ENCODE data around the gene NDUFS8. TPM values are rescaled to one million over a fixed set of nuclear protein-coding genes. Genes with fewer than 3 reads are reported as not detected.

The NDUFS8 gene
- total and polyA plus RNA-seq, 4 donors = 61.2 to 148 (median 106) TPM

DNA sequence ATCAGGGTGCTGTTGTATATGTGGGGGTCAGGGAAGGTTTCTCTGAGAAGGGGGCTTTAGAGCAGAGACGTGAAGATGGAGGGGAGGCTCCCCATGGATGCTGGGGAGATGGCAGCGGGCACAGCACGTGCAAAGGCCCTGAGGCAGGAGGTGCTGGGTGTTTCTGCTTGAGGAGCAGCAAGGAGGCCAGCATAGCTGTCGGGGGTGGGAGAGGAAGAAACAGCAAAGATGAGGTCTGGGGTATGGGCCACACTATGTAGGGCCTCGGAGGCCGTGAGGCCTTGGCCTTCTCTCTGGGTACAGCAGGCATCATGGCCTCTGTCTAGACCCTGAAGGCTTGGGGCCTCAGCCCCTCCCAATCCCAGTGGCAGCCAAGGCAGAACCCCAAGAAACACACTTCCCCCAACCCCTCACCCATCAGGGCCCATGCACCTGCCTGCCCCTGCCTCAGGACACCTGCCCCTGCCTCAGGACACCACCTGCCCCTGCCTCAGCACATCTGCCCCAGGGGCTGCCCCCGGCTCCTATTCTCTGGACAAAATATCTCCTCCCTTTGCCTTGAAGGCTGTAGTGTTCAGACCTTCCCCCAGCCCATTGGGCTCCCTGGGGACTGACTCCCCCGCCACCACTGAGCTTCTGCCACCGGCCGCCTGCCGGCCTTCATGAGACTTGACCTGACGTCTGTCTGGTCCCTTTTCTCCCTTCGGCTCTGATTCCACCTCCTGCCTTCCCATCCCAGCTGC, 14.1 kb upstream of the NDUFS8 start:
- 82% methylated on average over 13 of the region's 13 CpGs for WGBS
- Histone ChIP-seq H3K36me3 (ENCODE audit: control insufficient read depth in 4 of 4, insufficient read depth in 3 of 4, low read depth in 1 of 4, low read length in 3 of 4) (no peaks in the 10 kb centered on the region), H3K27ac (ENCODE audit: low read depth in 1 of 2, low read length in 2 of 2) (no peak overlapping the region)

DNA sequence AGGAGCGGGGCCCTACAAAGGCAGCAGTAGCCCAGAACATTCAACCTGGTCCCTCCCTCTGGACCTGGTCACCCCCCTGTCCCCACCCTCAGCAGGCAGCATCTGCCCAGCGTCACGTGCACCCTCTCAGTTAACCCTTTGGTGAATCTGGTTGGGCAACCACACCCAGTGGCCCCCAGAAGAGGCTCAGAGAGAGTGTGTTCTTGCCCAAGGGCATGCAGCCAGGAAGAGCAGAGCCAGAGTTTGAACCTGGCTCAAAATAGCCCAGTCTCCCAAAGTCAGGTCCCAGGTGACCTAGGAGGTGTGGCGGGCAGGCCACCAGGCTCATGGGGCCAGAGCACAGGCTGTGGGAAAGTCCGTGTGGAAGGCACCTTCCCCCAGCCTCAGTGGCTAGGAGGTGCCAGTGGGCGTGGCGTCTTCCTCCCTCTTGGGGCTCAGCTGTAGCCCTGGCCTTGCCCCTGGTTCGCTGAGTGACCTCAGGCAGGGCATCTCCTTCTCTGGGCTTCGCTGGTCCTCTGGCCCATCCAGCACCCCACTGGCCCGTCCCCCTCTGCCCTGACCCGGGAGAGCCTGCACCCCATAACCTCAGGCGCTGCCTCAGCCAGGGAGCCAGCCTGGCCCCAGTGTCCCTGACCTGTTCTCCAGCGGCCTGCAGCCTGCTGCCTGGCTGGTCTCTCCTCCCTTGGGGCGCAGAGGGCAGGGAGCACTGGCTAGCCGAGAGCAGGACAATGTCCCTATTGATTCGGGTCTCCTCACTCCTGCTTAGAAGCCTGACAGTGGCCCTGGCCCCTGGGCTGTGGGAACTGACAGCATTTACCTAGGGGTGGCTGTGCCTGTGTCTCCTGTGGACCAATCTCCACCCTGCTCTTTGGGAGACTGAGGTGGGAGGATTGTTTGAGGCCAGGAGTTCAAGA, 13.3 kb upstream of the NDUFS8 start:
- peaks cover 1 to 12% (median 8%) of the 10 kb centered on the region in 4 donors for H3K4me1 ChIP-seq (ENCODE audit: control insufficient read depth in 4 of 4, insufficient read depth in 4 of 4, low read length in 3 of 4)
- DNase-seq (ENCODE audit: low spot score) = no peak
- no peaks in the 10 kb centered on the region for H3K36me3 ChIP-seq (ENCODE audit: control insufficient read depth in 4 of 4, insufficient read depth in 3 of 4, low read depth in 1 of 4, low read length in 3 of 4)
- no peak overlapping the region for H3K27ac ChIP-seq (ENCODE audit: low read depth in 1 of 2, low read length in 2 of 2)
- TF ChIP-seq HNF4A (conservative IDR thresholded peaks at IDR 0.05) (peak; percentile 19 to 20), NR2F2 (IDR thresholded peaks at IDR 0.05) (no peak), RXRA (IDR thresholded peaks at IDR 0.05) (peak in 1 of 2 donors; percentile 21)
- H3K27me3 ChIP-seq (ENCODE audit: control insufficient read depth in 4 of 4, insufficient read depth in 4 of 4, low read length in 3 of 4) = no peaks in the 10 kb centered on the region
- no peak overlapping the region for H3K4me3 ChIP-seq (ENCODE audit: low read depth in 1 of 3, low read length in 3 of 3)
- WGBS = 53% methylated on average over 16 of the region's 16 CpGs
- no peak overlapping the region for H3K9ac ChIP-seq (ENCODE audit: low read depth in 1 of 2, low read length in 2 of 2)
- H3K9me3 ChIP-seq (ENCODE audit: control insufficient read depth in 4 of 4, low read length in 3 of 4) = no peaks in the 10 kb centered on the region

More for the DNA sequence above, 14.1 kb upstream of the NDUFS8 start:
- TF ChIP-seq FOXA2 (IDR thresholded peaks at IDR 0.05) = no peak
- no peak for TF ChIP-seq TAF1 (conservative IDR thresholded peaks at IDR 0.05)
- no peak for TF ChIP-seq EGR1 (IDR thresholded peaks at IDR 0.05; ENCODE audit: low read depth in 2 of 2)
- no peak for TF ChIP-seq CTCF (IDR thresholded peaks at IDR 0.05; ENCODE audit: low read depth, low read length, missing input control)
- no peak for TF ChIP-seq SP1 (IDR thresholded peaks at IDR 0.05)
- no peak for TF ChIP-seq FOXA1 (IDR thresholded peaks at IDR 0.05)
- no peak for TF ChIP-seq HNF4A (conservative IDR thresholded peaks at IDR 0.05)
- no peak for TF ChIP-seq NR2F2 (IDR thresholded peaks at IDR 0.05)
- TF ChIP-seq, protein P1, sequence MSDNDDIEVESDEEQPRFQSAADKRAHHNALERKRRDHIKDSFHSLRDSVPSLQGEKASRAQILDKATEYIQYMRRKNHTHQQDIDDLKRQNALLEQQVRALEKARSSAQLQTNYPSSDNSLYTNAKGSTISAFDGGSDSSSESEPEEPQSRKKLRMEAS (IDR thresholded peaks at IDR 0.05) = no peak
- no peak for TF ChIP-seq RAD21 (IDR thresholded peaks at IDR 0.05)
- TF ChIP-seq, protein P2, sequence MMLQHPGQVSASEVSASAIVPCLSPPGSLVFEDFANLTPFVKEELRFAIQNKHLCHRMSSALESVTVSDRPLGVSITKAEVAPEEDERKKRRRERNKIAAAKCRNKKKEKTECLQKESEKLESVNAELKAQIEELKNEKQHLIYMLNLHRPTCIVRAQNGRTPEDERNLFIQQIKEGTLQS (IDR thresholded peaks at IDR 0.05) = no peak
- TF ChIP-seq YY1 (IDR thresholded peaks at IDR 0.05) = no peak
- no peak for TF ChIP-seq GABPA (IDR thresholded peaks at IDR 0.05 in 1 of 2, conservative IDR thresholded peaks at IDR 0.05 in 1 of 2)
- TF ChIP-seq, protein P3, sequence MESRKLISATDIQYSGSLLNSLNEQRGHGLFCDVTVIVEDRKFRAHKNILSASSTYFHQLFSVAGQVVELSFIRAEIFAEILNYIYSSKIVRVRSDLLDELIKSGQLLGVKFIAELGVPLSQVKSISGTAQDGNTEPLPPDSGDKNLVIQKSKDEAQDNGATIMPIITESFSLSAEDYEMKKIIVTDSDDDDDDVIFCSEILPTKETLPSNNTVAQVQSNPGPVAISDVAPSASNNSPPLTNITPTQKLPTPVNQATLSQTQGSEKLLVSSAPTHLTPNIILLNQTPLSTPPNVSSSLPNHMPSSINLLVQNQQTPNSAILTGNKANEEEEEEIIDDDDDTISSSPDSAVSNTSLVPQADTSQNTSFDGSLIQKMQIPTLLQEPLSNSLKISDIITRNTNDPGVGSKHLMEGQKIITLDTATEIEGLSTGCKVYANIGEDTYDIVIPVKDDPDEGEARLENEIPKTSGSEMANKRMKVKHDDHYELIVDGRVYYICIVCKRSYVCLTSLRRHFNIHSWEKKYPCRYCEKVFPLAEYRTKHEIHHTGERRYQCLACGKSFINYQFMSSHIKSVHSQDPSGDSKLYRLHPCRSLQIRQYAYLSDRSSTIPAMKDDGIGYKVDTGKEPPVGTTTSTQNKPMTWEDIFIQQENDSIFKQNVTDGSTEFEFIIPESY (IDR thresholded peaks at IDR 0.05) = no peak
- Histone ChIP-seq H3K27me3 (ENCODE audit: control insufficient read depth in 4 of 4, insufficient read depth in 4 of 4, low read length in 3 of 4) (no peaks in the 10 kb centered on the region), H3K9me3 (ENCODE audit: control insufficient read depth in 4 of 4, low read length in 3 of 4) (no peaks in the 10 kb centered on the region), H3K9ac (ENCODE audit: low read depth in 1 of 2, low read length in 2 of 2) (no peak overlapping the region), H3K4me1 (ENCODE audit: control insufficient read depth in 4 of 4, insufficient read depth in 4 of 4, low read length in 3 of 4) (peaks cover 1 to 12% (median 8%) of the 10 kb centered on the region in 4 donors), H3K4me3 (ENCODE audit: low read depth in 1 of 3, low read length in 3 of 3) (no peak overlapping the region)
- no peak for DNase-seq (ENCODE audit: low spot score)

All from liver (tissue), 9 donors.